BJ (cell line): Measurements from ENCODE around the gene FN3KRP. TPM values are rescaled to one million over a fixed set of nuclear protein-coding genes. Genes with fewer than 3 reads are reported as not detected.
"Not testable (repeated sequence)": the region's sequence is repeated elsewhere in the genome, so short reads cannot be mapped to it uniquely, and the experiment has no call there.

Experiments
- CTCF ChIA-PET: fragments of 350-600 bp; formaldehyde crosslinking; extraction: SDS; loops from one replicate; lab custom pipeline; 2021; ENCODE audit warnings: antibody characterized with exemption, inconsistent platforms; lab: Yijun Ruan, JAX
- POLR2A ChIA-PET: fragments of 300-600 bp; sonication (Branson Sonifier 250); formaldehyde crosslinking; extraction: SDS; loops from one replicate; lab custom pipeline; 2021; ENCODE audit warnings: antibody characterized with exemption; lab: Charles Lee
- DNase-seq: peaks from one replicate; pipeline ENCODE4 v3.0.0-alpha.2; 2011; ENCODE audit warnings: low read depth
- H3K27me3 ChIP-seq: 2 replicates; pipeline ENCODE4 v1.6.0; 2011; ENCODE audit warnings: low read length; ENCODE audit not compliant: control insufficient read depth, insufficient read depth
- H3K36me3 ChIP-seq: 2 replicates; pipeline ENCODE4 v1.5.1; 2011; ENCODE audit warnings: low read length; ENCODE audit not compliant: control insufficient read depth, insufficient read depth
- H3K4me3 ChIP-seq: 2 replicates; pipeline ENCODE4 v1.5.1; 2011; ENCODE audit warnings: low read depth, mild to moderate bottlenecking, control low read depth, low read length
- polyA plus RNA-seq: library from polyadenylated mRNA; depleted of rRNA; stranded (reverse); fragments of >200 nt; gene quantifications from 2 replicates; pipeline ENCODE4 v1.2.3, GENCODE V29; 2011
- TF ChIP-seq, protein P1 (sequence below): IDR thresholded peaks from 2 replicates; pipeline ENCODE4 v1.5.1; 2011; ENCODE audit warnings: low read depth, mild to moderate bottlenecking, control low read depth, inconsistent platforms, low read length, moderate library complexity; ENCODE audit not compliant: insufficient read depth

FN3KRP gene
- polyA plus RNA-seq, 1 experiment = 24.9 TPM

DNA sequence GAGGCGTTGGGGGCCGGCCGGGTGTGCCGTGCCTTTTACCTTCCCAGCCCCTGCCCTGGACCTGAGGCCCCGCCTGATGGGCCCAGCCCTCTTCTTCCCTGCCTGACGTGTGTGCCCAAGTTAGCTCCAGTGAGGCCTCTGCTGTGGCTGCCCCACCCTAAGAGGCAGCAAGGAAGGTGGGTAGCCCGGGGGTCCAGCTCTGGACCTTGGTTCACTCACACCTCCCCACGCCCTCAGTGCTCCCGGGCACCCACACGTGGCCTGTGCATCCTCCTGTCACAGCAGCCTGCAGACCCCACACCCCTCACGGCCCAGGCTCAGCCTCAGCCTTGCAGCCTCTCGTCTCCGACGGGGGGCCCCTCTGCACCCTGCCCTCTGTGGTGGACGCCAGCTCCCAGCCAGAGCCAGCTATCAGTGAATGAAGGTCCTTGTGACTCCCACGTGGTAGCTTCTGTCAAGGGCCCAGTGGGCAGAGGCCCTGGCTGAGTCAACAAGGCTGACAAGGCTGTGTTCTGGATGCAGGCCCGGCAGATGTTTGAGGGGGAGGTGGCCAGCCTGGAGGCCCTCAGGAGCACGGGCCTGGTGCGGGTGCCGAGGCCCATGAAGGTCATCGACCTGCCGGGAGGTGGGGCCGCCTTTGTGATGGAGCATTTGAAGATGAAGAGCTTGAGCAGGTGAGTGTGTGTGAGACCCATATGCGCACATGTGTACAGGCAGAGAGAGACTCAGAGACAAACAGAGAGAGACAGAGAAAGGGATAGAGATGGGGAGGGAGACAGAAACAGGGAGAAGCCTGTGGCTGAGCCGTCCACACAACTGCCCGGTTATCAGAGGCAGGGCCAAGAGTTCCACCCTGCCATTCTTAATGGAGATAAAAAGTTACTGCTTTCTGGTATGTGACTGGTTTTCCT is 21.7 kb downstream of the FN3KRP start:
- ChIA-PET CTCF (no interaction called here), POLR2A (no interaction called here)
- Histone ChIP-seq H3K36me3 (peaks cover 6% of the 10 kb centered on the region), H3K4me3 (no peak overlapping the region), H3K27me3 (no peaks in the 10 kb centered on the region)
- TF ChIP-seq, protein P1, sequence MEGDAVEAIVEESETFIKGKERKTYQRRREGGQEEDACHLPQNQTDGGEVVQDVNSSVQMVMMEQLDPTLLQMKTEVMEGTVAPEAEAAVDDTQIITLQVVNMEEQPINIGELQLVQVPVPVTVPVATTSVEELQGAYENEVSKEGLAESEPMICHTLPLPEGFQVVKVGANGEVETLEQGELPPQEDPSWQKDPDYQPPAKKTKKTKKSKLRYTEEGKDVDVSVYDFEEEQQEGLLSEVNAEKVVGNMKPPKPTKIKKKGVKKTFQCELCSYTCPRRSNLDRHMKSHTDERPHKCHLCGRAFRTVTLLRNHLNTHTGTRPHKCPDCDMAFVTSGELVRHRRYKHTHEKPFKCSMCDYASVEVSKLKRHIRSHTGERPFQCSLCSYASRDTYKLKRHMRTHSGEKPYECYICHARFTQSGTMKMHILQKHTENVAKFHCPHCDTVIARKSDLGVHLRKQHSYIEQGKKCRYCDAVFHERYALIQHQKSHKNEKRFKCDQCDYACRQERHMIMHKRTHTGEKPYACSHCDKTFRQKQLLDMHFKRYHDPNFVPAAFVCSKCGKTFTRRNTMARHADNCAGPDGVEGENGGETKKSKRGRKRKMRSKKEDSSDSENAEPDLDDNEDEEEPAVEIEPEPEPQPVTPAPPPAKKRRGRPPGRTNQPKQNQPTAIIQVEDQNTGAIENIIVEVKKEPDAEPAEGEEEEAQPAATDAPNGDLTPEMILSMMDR = no peak
- DNase-seq = no peak

DNA sequence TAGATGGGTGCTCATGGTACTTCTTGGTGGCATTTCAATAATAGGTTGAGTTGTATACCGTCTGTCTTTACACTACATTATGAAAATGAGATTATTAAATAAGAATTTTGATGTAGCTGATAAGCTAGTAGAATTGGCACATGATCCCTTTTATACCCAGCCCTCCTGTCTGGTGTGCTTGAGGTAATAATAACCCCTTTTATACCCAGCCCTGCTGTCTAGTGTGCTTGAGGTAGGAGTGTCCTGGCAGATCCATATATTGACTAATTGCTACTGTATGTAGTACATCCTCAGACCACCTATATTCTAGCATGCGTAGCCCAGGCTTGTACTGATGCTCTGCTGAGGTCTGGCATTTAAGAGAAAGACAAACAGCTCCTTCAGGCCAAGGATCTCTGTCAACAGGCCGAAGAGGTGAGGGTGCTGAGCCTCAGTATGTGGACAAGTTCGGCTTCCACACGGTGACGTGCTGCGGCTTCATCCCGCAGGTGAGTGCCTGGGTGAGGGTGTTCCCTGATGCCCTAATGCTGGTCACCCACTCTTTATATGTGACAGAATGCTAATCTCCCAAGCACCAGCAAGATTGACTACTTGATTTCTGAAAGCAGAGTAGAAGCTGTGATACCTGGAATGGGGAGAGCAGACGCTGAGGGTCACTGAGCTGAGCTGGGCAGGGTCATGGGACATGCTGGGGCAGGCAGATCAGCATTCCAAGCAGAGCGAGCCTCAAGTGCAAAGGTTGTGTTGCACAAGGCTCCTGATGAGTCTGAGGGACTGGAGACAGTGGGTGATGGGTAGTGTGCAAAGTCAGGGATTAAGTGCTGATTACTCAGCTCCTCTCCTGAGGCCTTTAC is 24.6 kb downstream of the FN3KRP start:
- H3K36me3 ChIP-seq = peaks cover 8% of the 10 kb centered on the region
- ChIA-PET CTCF (no interaction called here), POLR2A (no interaction called here)
- no peaks in the 10 kb centered on the region for H3K27me3 ChIP-seq
- DNase-seq = no peak
- TF ChIP-seq, protein P1 = no peak
- no peak overlapping the region for H3K4me3 ChIP-seq

DNA sequence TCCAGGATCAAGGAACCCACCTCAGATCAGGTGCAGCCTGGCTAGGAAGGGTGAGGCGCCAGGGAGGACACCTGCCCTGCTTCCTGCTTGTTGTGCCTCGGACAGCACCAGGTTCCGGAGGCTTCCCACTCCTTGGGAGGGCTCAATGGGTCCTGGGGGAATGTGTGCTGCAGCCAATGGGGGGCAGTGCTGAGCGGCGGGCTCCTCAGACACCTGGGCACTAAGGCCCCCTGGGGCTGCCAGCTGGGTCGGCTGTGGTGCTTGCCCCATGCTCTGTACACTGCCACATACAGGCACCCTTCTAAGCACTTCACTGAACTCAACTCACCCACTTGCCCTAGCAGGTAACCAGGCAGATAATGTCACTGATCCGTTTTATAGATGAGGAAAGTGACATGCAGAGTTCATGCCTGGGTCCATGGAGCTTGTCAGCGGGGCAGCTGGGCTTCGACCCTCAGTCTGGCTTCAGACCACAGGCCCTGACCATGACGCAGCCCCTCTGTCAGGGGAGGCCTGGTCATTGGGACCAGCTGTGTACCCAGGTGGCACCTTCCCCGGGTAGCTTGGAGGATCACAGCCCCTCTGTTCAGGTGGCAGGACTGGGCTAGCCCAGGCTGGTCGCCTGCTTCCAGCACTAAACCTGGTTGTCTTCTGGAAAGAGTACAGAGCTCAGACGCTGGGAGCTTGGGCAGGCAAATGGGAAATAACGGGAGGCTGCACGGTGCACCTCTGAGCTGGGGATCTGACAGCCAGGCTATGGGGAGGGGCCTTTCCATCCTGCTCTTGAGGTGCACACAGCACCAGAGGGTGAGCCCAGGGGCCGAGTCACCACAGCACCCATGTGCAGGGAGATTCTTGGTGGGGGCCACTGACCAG is 27.1 kb downstream of the FN3KRP start:
- TF ChIP-seq, protein P1 = no peak
- CTCF ChIA-PET = interaction anchor here (0.5 kb wide), 1 partner anchor 121 kb away, joined by 4 read pairs; no protein-coding TSS in a partner anchor
- DNase-seq = no peak
- H3K36me3 ChIP-seq = peaks cover 8% of the 10 kb centered on the region
- H3K27me3 ChIP-seq = no peaks in the 10 kb centered on the region
- H3K4me3 ChIP-seq = no peak overlapping the region
- POLR2A ChIA-PET = no interaction called here

DNA sequence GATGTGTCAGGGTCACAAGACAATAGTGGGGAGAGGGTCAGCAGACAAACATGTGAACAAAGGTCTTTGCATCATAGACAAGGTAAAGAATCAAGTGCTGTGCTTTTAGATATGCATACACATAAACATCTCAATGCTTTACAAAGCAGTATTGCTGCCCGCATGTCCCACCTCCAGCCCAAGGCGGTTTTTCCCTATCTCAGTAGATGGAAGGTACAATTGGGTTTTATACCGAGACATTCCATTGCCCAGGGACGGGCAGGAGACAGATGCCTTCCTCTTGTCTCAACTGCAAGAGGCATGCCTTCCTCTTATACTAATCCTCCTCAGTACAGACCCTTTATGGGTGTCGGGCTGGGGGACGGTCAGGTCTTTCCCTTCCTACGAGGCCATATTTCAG is 28.2 kb downstream of the FN3KRP start:
- CTCF ChIA-PET, H3K4me3 ChIP-seq, H3K36me3 ChIP-seq, H3K27me3 ChIP-seq, DNase-seq, POLR2A ChIA-PET: not testable (repeated sequence)

DNA sequence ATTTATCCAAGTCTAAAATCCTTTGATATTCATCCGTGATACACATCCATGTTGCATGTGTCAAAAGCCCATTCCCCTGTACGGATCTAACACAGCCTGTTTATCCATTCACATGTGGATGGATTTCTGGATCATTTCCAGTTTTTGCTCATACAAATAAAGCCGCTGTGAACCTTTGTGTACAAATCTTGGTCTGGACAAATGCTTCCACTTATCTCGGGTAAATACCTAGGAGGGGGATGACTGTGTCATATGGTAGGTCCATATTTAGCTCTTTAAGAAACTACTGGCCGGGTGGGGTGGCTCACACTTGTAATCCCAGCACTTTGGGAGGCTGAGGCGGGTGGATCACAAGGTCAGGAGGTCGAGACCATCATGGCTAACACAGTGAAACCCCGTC is 29.0 kb downstream of the FN3KRP start:
- Histone ChIP-seq H3K4me3 (no peak overlapping the region), H3K36me3 (peaks cover 8% of the 10 kb centered on the region), H3K27me3 (no peaks in the 10 kb centered on the region)
- ChIA-PET POLR2A (no interaction called here), CTCF (no interaction called here)
- no peak for DNase-seq
- TF ChIP-seq, protein P1 = no peak
